ENCODE results near the gene MCCC2. TPM values are rescaled to one million over a fixed set of nuclear protein-coding genes. Genes with fewer than 3 reads are reported as not detected.
"Not testable (repeated sequence)": the region's sequence is repeated elsewhere in the genome, so short reads cannot be mapped to it uniquely, and the experiment has no call there.

MCCC2 gene
- total RNA-seq, 2 experiments from 2014 or later: 45.7 to 59.0 TPM

DNA sequence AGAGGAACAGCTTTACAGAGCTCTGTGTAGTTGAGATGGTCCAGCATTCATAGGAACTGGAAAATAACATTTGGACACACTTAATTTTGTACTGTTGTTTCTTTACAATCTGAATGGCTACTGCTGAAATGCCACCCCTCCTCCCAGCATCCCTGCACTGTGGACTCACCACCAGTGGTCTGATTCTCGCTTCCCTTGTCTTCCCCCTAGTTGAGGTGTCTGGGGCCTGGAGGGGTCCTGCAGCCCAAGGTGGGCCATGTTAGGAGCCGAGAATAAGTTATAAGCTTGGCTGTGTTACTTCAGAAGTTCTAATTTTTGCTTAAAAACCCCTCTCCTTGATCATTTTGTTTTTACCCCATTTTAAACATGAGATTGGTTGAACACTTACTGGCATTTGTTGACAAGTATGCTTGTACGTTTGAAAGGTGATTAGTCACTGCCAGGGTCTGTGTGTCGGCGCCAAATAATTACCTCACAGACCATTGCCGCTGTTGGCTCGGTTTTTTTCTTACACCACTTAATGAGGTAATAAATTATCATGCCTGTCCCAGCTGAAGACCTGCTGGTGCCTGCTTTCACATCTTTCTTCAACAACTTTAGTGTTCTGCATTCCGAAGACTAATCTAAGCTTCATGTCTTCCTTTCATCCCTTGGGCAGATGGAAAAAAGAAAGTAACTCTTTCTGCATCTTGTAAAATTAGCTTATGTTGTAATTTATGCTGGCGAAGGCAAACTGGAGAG, 65.8 kb downstream of the MCCC2 start:
- ATAC-seq (no peak), DNase-seq (no peak)
- Mint-ChIP-seq H3K27ac (no peak overlapping the region), H3K27me3 (no peaks in the 10 kb centered on the region), H3K4me1 (peaks cover 10% of the 10 kb centered on the region), H3K4me3 (no peak overlapping the region), H3K9me3 (ENCODE audit: low read depth) (no peaks in the 10 kb centered on the region), H3K36me3 (peaks cover 44% of the 10 kb centered on the region)
- CTCF ChIA-PET: no interaction called here

DNA sequence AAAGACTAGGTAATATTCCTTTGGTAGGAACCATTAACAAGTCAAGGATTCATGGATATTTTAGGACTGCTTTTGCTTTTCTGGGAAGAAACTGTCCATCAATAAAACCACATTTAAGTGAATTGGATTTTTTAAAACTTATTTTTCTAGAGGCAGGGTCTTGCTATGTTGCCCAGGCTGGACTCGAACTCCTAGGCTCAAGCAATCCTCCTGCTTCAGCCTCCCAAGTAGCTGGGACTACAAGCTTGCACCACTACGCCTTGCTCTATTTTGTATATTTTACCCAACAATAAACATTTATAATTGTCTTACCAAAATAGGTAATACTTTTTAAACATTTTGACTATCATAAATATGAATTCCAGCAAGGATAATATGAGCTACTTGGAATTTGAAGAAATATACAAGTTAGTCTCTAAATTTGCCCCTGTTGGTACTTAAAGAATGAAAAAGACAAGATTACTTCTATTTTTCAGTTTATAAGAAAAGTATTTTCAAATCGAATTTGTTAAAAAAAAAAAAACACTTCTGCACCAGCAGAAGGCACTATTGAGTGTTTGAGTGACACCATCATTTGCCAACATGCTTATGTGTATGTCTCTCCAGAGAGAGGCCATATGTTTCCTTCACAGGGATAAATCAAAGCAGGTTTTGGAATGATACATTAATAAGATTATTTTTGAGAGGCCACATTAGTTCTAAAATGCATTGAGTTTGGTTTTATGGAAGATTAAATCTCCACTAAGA, 71.9 kb downstream of the MCCC2 start:
- Mint-ChIP-seq H3K4me3 (no peak overlapping the region), H3K27ac (no peak overlapping the region), H3K4me1 (no peaks in the 10 kb centered on the region), H3K36me3 (peaks cover 18% of the 10 kb centered on the region), H3K9me3 (ENCODE audit: low read depth) (no peaks in the 10 kb centered on the region), H3K27me3 (no peaks in the 10 kb centered on the region)
- ATAC-seq (no peak), DNase-seq (no peak)
- CTCF ChIA-PET: no interaction called here

DNA sequence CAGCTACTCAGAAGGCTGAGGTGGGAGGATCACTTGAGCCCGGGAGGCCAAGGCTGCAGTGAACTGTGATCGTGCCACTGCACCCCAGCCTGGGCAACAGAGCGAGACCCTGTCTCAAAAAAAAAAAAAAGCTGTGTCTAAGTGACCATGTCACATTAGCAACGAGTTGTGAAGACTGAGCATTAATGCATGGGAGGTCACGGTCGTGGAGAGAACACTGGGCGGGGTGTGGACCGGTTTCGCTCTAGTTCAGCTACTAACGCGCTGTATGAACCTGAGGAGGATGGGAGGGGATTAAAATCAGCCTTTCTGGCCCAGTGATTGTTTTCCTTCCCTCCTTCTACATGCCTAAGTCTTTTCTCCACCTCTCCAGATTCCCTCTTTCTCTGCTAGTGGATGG, 75.2 kb downstream of the MCCC2 start:
- H3K36me3 Mint-ChIP-seq: peaks cover 10% of the 10 kb centered on the region
- DNase-seq: no peak
- CTCF ChIA-PET: no interaction called here
- no peaks in the 10 kb centered on the region for H3K9me3 Mint-ChIP-seq (ENCODE audit: low read depth)
- H3K27me3 Mint-ChIP-seq: no peaks in the 10 kb centered on the region
- ATAC-seq: no peak
- no peak overlapping the region for H3K4me3 Mint-ChIP-seq
- no peak overlapping the region for H3K27ac Mint-ChIP-seq
- no peaks in the 10 kb centered on the region for H3K4me1 Mint-ChIP-seq

DNA sequence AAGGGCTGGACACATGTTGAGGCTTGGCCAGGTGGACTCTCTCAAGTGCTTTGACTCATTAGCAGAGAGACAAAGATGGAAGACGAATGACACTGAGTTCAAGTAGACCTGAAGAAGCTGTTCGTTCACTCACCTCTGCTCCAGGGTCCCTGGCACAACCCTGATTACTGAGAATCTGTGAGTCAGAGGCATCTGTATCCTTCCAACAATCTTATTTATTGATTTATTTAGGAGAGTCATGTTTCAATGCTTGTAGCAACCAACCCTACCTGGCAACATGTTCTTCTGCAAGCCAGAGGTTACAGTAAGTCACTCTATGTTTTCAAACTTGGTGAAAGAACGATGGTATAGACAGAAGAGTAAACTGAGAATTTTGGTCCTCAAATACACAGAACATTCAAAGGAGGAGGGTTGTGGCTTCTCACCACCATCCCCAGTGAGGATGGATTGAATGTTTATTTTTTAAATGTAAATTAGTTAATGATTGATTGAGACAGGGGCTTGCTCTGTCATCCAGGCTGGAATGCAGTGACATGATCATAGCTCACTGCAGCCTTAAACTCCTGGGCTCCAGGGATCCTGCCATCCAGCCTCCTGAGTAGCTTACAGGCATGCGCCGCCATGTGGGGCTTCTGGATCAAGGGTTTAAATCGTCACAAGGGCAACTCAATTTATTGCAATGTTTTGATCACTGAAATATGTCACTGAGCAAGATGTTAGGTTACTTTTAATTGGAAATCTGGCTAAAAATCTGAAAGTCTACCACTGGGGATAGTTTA, 76.2 kb downstream of the MCCC2 start:
- H3K9me3 Mint-ChIP-seq (ENCODE audit: low read depth): no peaks in the 10 kb centered on the region
- H3K36me3 Mint-ChIP-seq: peaks cover 1% of the 10 kb centered on the region
- no peaks in the 10 kb centered on the region for H3K27me3 Mint-ChIP-seq
- DNase-seq: no peak
- CTCF ChIA-PET: no interaction called here
- H3K27ac Mint-ChIP-seq: no peak overlapping the region
- no peaks in the 10 kb centered on the region for H3K4me1 Mint-ChIP-seq
- ATAC-seq: no peak
- no peak overlapping the region for H3K4me3 Mint-ChIP-seq

DNA sequence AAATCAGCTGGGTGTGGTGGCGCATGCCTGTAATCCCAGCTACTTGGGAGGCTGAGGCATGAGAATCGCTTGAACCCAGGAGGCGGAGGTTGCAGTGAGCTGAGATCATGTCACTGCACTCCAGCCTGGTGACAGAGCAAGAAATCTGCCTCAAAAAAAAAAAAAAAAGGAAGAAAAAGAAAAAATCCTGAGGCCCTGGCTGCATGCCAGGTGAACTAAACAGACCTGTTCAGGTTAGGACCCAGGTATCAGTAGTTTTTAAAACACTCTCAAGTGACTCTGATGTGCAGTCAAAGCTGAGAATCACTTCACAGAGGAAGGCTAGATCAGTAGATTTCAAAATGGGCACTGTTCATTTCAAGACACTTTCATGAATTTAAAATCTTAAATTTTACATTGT, 77.5 kb downstream of the MCCC2 start:
- H3K36me3 Mint-ChIP-seq; H3K9me3 Mint-ChIP-seq (ENCODE audit: low read depth); H3K4me1 Mint-ChIP-seq; ATAC-seq; H3K4me3 Mint-ChIP-seq; H3K27ac Mint-ChIP-seq; H3K27me3 Mint-ChIP-seq; DNase-seq; CTCF ChIA-PET: not testable (repeated sequence)

DNA sequence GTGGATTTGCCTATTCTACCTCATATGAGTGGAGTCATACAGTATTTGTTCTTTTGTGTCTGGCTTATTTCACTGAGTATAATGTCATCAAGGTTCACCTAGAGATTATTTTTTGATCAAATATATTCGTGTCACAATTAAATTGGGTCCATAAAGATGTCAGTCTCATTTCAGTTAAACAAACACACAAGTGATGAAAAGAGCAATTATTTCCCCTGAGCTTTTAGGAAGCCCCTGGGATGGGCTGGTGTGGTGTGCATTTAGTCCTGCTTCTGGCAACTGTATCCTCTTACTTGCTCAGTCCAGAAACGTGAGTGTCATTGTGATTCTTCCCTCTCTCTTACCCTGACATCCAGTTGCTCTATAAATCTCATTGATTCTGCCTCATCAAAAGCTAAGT, 79.2 kb downstream of the MCCC2 start:
- CTCF ChIA-PET: interaction anchor here (1.2 kb wide), 1 partner anchor 191 kb away, joined by 3 read pairs; no protein-coding TSS in a partner anchor
- DNase-seq (no peak), ATAC-seq (no peak)
- Mint-ChIP-seq H3K27ac (no peak overlapping the region), H3K4me1 (no peaks in the 10 kb centered on the region), H3K27me3 (peaks cover 4% of the 10 kb centered on the region), H3K36me3 (no peaks in the 10 kb centered on the region), H3K4me3 (no peak overlapping the region), H3K9me3 (ENCODE audit: low read depth) (no peaks in the 10 kb centered on the region)

DNA sequence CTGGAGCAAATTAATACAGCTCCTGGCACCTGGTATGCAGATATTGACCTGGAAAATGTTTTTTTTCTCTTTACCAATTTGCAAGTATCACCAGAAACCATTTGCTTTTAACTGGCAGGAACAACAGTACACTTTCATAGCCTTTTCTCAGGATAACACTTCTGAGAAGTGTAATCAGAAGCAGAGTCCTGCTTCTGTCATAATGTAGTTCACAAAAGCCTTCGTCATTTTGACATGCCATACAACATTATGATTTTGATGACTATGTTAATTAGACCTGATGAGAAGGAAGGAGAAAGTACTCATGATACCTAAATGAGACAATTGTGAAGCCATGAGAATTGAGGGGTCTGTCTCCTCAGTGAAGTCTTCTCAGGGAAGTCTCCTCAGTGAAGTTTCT, 90.8 kb downstream of the MCCC2 start:
- CTCF ChIA-PET: no interaction called here

DNA sequence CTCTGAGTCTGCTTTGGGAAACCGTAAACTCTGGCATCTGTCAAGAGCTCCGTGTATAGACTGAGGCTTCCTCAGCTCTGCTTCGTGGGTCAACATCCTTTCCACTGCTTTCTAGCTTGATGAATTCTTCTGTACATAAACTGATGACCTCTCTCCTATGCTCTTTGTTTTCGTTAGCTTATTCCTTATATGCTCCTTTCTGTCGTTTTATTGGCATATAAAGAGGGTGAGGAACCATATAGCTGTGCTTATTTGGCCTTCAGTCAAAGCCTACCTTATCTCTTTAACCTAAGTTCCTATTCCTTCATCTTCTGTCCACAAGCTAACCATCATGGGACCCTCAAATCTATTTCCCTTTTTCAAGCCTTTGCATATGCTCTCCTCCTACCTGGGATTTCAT, 92.6 kb downstream of the MCCC2 start:
- no peak overlapping the region for H3K4me3 Mint-ChIP-seq
- ATAC-seq (no peak), DNase-seq (no peak)
- no peak overlapping the region for H3K27ac Mint-ChIP-seq
- no peaks in the 10 kb centered on the region for H3K9me3 Mint-ChIP-seq (ENCODE audit: low read depth)
- CTCF ChIA-PET: no interaction called here
- H3K4me1 Mint-ChIP-seq: peaks cover 4% of the 10 kb centered on the region
- peaks cover 44% of the 10 kb centered on the region for H3K27me3 Mint-ChIP-seq
- H3K36me3 Mint-ChIP-seq: no peaks in the 10 kb centered on the region

More for the DNA sequence above, 90.8 kb downstream of the MCCC2 start:
- ATAC-seq (no peak), DNase-seq (no peak)
- Mint-ChIP-seq H3K36me3 (no peaks in the 10 kb centered on the region), H3K27ac (no peak overlapping the region), H3K4me3 (no peak overlapping the region), H3K27me3 (peaks cover 57% of the 10 kb centered on the region), H3K9me3 (ENCODE audit: low read depth) (no peaks in the 10 kb centered on the region), H3K4me1 (peaks cover 4% of the 10 kb centered on the region)

DNA sequence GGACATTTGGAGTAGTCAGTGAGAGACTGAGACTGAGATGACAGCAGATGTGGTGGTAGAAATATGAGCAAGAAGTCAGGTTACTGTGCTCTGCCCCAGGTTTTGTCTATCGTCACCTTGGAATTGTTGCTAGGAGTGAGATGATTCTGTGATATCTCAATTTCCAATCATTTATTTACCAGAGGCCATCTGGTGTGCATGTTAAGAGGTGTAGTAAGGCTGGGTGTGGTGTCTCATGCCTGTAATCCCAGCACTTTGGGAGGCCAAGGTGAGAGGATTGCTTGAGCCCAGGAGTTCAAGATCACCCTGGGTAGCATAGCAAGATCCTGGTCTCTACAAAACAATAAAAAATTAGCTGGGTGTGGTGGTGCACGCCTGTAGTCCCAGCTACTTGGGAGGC, 93.4 kb downstream of the MCCC2 start:
- DNase-seq: no peak
- Mint-ChIP-seq H3K4me3 (no peak overlapping the region), H3K27me3 (peaks cover 46% of the 10 kb centered on the region), H3K4me1 (peaks cover 4% of the 10 kb centered on the region), H3K36me3 (no peaks in the 10 kb centered on the region), H3K27ac (no peak overlapping the region), H3K9me3 (ENCODE audit: low read depth) (no peaks in the 10 kb centered on the region)
- CTCF ChIA-PET: no interaction called here
- ATAC-seq: no peak

DNA sequence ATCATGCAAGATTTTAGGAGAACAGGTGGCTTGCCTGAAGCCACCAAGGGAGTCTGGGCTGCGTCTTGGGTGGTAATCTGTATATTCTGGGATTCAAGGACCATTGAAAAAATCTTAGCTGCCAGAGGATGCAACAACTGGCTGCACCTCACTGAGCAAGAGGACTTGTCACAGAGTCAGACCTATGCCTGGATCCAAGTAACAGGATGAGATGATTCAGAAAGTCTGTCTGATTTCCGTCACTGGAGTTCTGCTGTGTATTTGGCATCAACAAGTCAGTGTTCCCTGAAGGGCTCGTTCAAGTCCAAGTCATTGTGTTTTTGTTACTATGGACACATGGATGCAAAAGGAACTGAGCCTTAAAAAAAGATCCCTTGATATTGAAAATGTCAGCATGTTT, 94.2 kb downstream of the MCCC2 start:
- no peaks in the 10 kb centered on the region for H3K9me3 Mint-ChIP-seq (ENCODE audit: low read depth)

DNA sequence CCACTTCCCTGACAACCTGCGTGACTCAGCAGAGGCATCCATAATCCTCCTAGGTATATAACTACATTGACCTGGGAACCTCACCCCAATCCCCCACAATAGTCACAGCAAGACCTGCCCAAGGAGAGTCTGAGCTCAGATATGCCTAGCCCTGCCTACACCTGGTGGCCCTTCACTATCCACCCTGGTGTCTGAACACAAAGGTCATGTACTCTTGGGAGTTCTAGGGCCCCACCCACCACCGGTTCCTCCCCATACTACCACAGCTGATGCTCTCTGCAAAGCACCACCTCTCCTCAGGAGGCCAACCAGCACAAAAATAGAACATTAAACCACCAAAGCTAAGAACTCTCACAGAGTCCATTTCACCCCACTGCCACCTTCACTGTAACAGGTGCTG, 97.2 kb downstream of the MCCC2 start:
- Mint-ChIP-seq H3K27ac (no peak overlapping the region), H3K4me1 (no peaks in the 10 kb centered on the region), H3K4me3 (no peak overlapping the region), H3K36me3 (no peaks in the 10 kb centered on the region), H3K27me3 (peaks cover 59% of the 10 kb centered on the region), H3K9me3 (ENCODE audit: low read depth) (no peaks in the 10 kb centered on the region)
- CTCF ChIA-PET: no interaction called here
- ATAC-seq: no peak
- DNase-seq: no peak

More for the DNA sequence above, 94.2 kb downstream of the MCCC2 start:
- Mint-ChIP-seq H3K36me3 (no peaks in the 10 kb centered on the region), H3K27ac (no peak overlapping the region), H3K4me3 (no peak overlapping the region), H3K27me3 (peaks cover 45% of the 10 kb centered on the region), H3K4me1 (peaks cover 4% of the 10 kb centered on the region)
- no peak for ATAC-seq
- no peak for DNase-seq
- CTCF ChIA-PET: no interaction called here

DNA sequence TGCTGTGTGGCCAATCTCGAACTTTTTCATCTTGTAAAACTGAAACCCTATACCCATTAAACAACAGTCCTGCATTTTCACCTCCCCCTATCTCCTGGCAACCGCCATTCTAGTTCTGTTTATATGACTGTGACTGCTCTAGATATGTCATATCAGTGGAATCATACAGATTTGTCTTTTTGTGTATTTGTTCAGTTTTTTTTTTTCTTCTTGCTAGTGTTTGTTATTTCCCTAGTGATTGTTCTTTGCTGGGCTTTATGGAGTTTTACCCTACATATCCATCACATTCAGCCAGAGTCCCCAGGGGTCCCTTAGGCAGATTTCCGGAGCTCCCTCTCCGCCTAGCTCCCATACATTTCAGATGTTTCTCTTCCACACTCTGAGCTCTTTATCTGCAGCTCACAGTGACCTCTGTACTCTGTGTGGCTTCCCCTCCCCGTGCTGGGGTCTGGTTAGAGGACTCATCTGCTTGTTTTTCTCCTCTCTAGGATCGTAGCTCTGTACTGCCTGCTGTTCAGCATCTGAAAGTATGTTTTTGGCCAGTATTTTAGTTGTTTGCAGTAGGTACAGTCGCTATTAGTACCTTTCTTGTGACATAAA, 106.8 kb downstream of the MCCC2 start:
- H3K9me3 Mint-ChIP-seq (ENCODE audit: low read depth): peaks cover 3% of the 10 kb centered on the region
- peaks cover 4% of the 10 kb centered on the region for H3K36me3 Mint-ChIP-seq
- no peak for DNase-seq
- no peak overlapping the region for H3K4me3 Mint-ChIP-seq
- no peak overlapping the region for H3K27ac Mint-ChIP-seq
- CTCF ChIA-PET: no interaction called here
- no peak for ATAC-seq
- peaks cover 37% of the 10 kb centered on the region for H3K27me3 Mint-ChIP-seq
- peaks cover 5% of the 10 kb centered on the region for H3K4me1 Mint-ChIP-seq

DNA sequence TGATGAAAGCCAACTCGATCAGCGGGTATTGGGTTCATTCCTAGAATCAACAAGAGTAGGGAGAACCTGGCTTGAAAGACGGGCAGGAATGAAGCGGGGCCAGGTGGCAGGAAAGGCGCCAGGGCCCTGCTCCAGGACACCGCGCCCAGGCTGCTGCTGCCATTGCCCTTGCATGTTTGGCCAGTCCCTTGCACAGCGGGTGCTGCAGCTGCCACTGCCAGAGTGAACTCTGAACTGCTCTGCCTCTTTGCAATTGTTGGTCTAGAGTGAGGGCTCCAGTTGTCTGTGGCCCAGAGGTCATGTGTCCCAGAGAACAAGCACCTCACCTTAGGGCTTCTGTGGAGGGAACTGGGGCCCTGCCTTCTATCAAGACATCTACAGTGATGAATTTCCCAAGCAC, 107.9 kb downstream of the MCCC2 start:
- H3K27me3 Mint-ChIP-seq: peaks cover 30% of the 10 kb centered on the region
- H3K36me3 Mint-ChIP-seq: peaks cover 4% of the 10 kb centered on the region
- H3K27ac Mint-ChIP-seq: no peak overlapping the region
- H3K4me1 Mint-ChIP-seq: peaks cover 5% of the 10 kb centered on the region
- peaks cover 3% of the 10 kb centered on the region for H3K9me3 Mint-ChIP-seq (ENCODE audit: low read depth)
- CTCF ChIA-PET: no interaction called here
- no peak for ATAC-seq
- no peak overlapping the region for H3K4me3 Mint-ChIP-seq
- no peak for DNase-seq
